ENCODE results near the gene RNF175. TPM values are rescaled to one million over a fixed set of nuclear protein-coding genes. Genes with fewer than 3 reads are reported as not detected.
A peak's percentile ranks its signal among the peaks of the same experiment; 100 is the strongest.

RNF175 gene
- total RNA-seq, 1 donor from 2014 or later = 2.2 TPM

GRCh38 chr4:153684971-153685371 is 74.9 kb downstream of the RNF175 start:
- intact Hi-C loops (cut with DNase I) = no loop called here
- Histone ChIP-seq H3K27me3 (no peaks in the 10 kb centered on the region), H3K36me3 (no peaks in the 10 kb centered on the region), H3K27ac (peak overlapping the region; percentile 38), H3K9me3 (no peaks in the 10 kb centered on the region), H3K4me1 (peaks cover 17% of the 10 kb centered on the region), H3K4me3 (peak overlapping the region; percentile 63 to 68)
- no peak for TF ChIP-seq CTCF (IDR thresholded peaks at IDR 0.05)
- no peak for TF ChIP-seq POLR2AphosphoS5 (IDR thresholded peaks at IDR 0.05; ENCODE audit: insufficient read depth in 1 of 2, low read depth in 1 of 2)
- no peak for TF ChIP-seq POLR2A (IDR thresholded peaks at IDR 0.05)
- DNase-seq (ENCODE audit: extremely low spot score in 2 of 2) = no peak

GRCh38 chr4:153684182-153684970 is 75.4 kb downstream of the RNF175 start, which contains the start of gene TLR2:
Gene TLR2, plus strand, starts transcription at chr4:153684280. Its CDS starts 18,628 bp downstream, at chr4:153702908.
- DNase-seq (ENCODE audit: extremely low spot score in 2 of 2) = no peak
- H3K36me3 ChIP-seq = no peaks in the 10 kb centered on the region
- H3K4me3 ChIP-seq = peak within 1 kb of the TSS; percentile 63 to 68
- no peaks in the 10 kb centered on the region for H3K9me3 ChIP-seq
- peaks cover 17% of the 10 kb centered on the region for H3K4me1 ChIP-seq
- peak within 1 kb of the TSS; percentile 38 for H3K27ac ChIP-seq
- no peaks in the 10 kb centered on the region for H3K27me3 ChIP-seq
- TF ChIP-seq POLR2AphosphoS5 (IDR thresholded peaks at IDR 0.05; ENCODE audit: insufficient read depth in 1 of 2, low read depth in 1 of 2) = peak in 1 of 2 donors; percentile 40
- no peak for TF ChIP-seq CTCF (IDR thresholded peaks at IDR 0.05)
- no peak for TF ChIP-seq POLR2A (IDR thresholded peaks at IDR 0.05)
- intact Hi-C loops (cut with DNase I) = no loop called here

GRCh38 chr4:153683763-153684181 is 76.1 kb downstream of the RNF175 start:
- Histone ChIP-seq H3K27me3 (no peaks in the 10 kb centered on the region), H3K4me1 (peaks cover 17% of the 10 kb centered on the region), H3K4me3 (peak overlapping the region; percentile 63 to 68), H3K36me3 (no peaks in the 10 kb centered on the region), H3K27ac (no peak overlapping the region), H3K9me3 (no peaks in the 10 kb centered on the region)
- intact Hi-C loops (cut with DNase I) = no loop called here
- DNase-seq (ENCODE audit: extremely low spot score in 2 of 2) = no peak
- TF ChIP-seq POLR2A (IDR thresholded peaks at IDR 0.05) = peak in 1 of 2 donors; percentile 10
- no peak for TF ChIP-seq CTCF (IDR thresholded peaks at IDR 0.05)
- no peak for TF ChIP-seq POLR2AphosphoS5 (IDR thresholded peaks at IDR 0.05; ENCODE audit: insufficient read depth in 1 of 2, low read depth in 1 of 2)

GRCh38 chr4:153679486-153679885 is 80.3 kb downstream of the RNF175 start:
- intact Hi-C loops (cut with DNase I) = no loop called here
- TF ChIP-seq CTCF (IDR thresholded peaks at IDR 0.05) (no peak), POLR2AphosphoS5 (IDR thresholded peaks at IDR 0.05; ENCODE audit: insufficient read depth in 1 of 2, low read depth in 1 of 2) (no peak), POLR2A (IDR thresholded peaks at IDR 0.05) (no peak)
- no peaks in the 10 kb centered on the region for H3K36me3 ChIP-seq
- H3K27me3 ChIP-seq = no peaks in the 10 kb centered on the region
- H3K27ac ChIP-seq = no peak overlapping the region
- DNase-seq (ENCODE audit: extremely low spot score in 2 of 2) = no peak
- H3K9me3 ChIP-seq = peaks cover 5% of the 10 kb centered on the region
- H3K4me3 ChIP-seq = no peak overlapping the region
- peaks cover 8% of the 10 kb centered on the region for H3K4me1 ChIP-seq

GRCh38 chr4:153676984-153677383 is 82.8 kb downstream of the RNF175 start:
- Histone ChIP-seq H3K9me3 (peaks cover 5% of the 10 kb centered on the region), H3K27ac (no peak overlapping the region), H3K36me3 (no peaks in the 10 kb centered on the region), H3K4me1 (no peaks in the 10 kb centered on the region), H3K27me3 (no peaks in the 10 kb centered on the region), H3K4me3 (no peak overlapping the region)
- intact Hi-C loops (cut with DNase I) = no loop called here
- DNase-seq (ENCODE audit: extremely low spot score in 2 of 2) = no peak
- TF ChIP-seq CTCF (IDR thresholded peaks at IDR 0.05) (no peak), POLR2AphosphoS5 (IDR thresholded peaks at IDR 0.05; ENCODE audit: insufficient read depth in 1 of 2, low read depth in 1 of 2) (no peak), POLR2A (IDR thresholded peaks at IDR 0.05) (no peak)
